Keratinocyte (primary cell): Measurements from ENCODE around the gene TMEM184A. TPM values are rescaled to one million over a fixed set of nuclear protein-coding genes. Genes with fewer than 3 reads are reported as not detected.

Source experiments
- DNase-seq: peaks from one replicate; pipeline ENCODE4 v3.0.0-alpha.2; 2011; ENCODE audit warnings: low read depth, missing footprints, low spot score
- FAIRE-seq: peaks from 2 replicates; lab custom pipeline; 2011; peaks lifted over from hg19 to GRCh38; lab: Jason Lieb, UNC
- H2AFZ ChIP-seq: 2 replicates; pipeline ENCODE4 v1.6.0; 2012; ENCODE audit warnings: low read length, control low read depth, inconsistent platforms; ENCODE audit not compliant: control insufficient read depth
- H3K27ac ChIP-seq: 2 replicates; pipeline ENCODE4 v1.5.1; 2011; ENCODE audit warnings: low read length; ENCODE audit not compliant: control insufficient read depth, insufficient read depth
- H3K27me3 ChIP-seq: 3 replicates; pipeline ENCODE4 v1.6.0; 2011; ENCODE audit warnings: low read length; ENCODE audit not compliant: control insufficient read depth, insufficient read depth; ENCODE audit errors: extremely low read depth
- H3K36me3 ChIP-seq, 2 experiments: 2 replicates in 1 of 2; 3 replicates in 1 of 2; pipeline ENCODE4 v1.5.1; 2011; ENCODE audit warnings: low read length in 2 of 2, mild to moderate bottlenecking in 1 of 2; ENCODE audit not compliant: control insufficient read depth in 2 of 2, insufficient read depth in 2 of 2; ENCODE audit errors: extremely low read depth in 1 of 2
- H3K4me1 ChIP-seq: 3 replicates; pipeline ENCODE4 v1.5.1; 2011; ENCODE audit warnings: low read length; ENCODE audit not compliant: control insufficient read depth, insufficient read depth; ENCODE audit errors: extremely low read depth
- H3K4me2 ChIP-seq: 3 replicates; pipeline ENCODE4 v1.6.0; 2011; ENCODE audit warnings: low read depth, low read length; ENCODE audit not compliant: control insufficient read depth, insufficient read depth; ENCODE audit errors: extremely low read depth
- H3K4me3 ChIP-seq, 3 experiments: fragments of 200-600 bp in 1 of 3; sonication (generic) in 1 of 3; 2 replicates in 2 of 3; 3 replicates in 1 of 3; pipeline ENCODE4 v1.5.1; 2011 to 2016; ENCODE audit warnings: low read length in 3 of 3, mild to moderate bottlenecking in 3 of 3, control low read depth in 2 of 3, inconsistent platforms in 1 of 3, low read depth in 1 of 3, mixed read lengths in 1 of 3, mixed run types in 1 of 3, moderate library complexity in 1 of 3; ENCODE audit not compliant: control insufficient read depth in 2 of 3, insufficient read depth in 2 of 3; ENCODE audit errors: extremely low read depth in 1 of 3
- H3K79me2 ChIP-seq: 2 replicates; pipeline ENCODE4 v1.6.0; 2012; ENCODE audit warnings: low read length; ENCODE audit not compliant: control insufficient read depth, insufficient read depth
- H3K9ac ChIP-seq: 3 replicates; pipeline ENCODE4 v1.6.0; 2011; ENCODE audit warnings: low read length; ENCODE audit not compliant: control insufficient read depth, insufficient read depth; ENCODE audit errors: extremely low read depth
- H3K9me1 ChIP-seq: 3 replicates; pipeline ENCODE4 v1.6.0; 2011; ENCODE audit warnings: low read length; ENCODE audit not compliant: control insufficient read depth, insufficient read depth; ENCODE audit errors: extremely low read depth
- H3K9me3 ChIP-seq: 2 replicates; pipeline ENCODE4 v1.5.1; 2012; ENCODE audit warnings: low read depth, low read length; ENCODE audit not compliant: control insufficient read depth
- H4K20me1 ChIP-seq: 3 replicates; pipeline ENCODE4 v1.6.0; 2011; ENCODE audit warnings: low read length; ENCODE audit not compliant: control insufficient read depth, insufficient read depth; ENCODE audit errors: extremely low read depth
- EZH2 ChIP-seq: IDR thresholded peaks from one replicate; pipeline ENCODE4 v1.6.1; 2012; ENCODE audit warnings: inconsistent platforms, mild to moderate bottlenecking, low read length, moderate library complexity
- dilution Hi-C: fragments of 300-500 bp; cut with MboI; formaldehyde crosslinking; loops from one replicate; pipeline ENCODE4 v1.7.0; 2020; ENCODE audit warnings: low sequenced_read_pairs; ENCODE audit not compliant: extremely low pct_ligation_motif_present
- polyA plus RNA-seq, 5 experiments: library from polyadenylated mRNA; depleted of rRNA in 3 of 5; stranded (reverse) in 3 of 5; stranded (forward) in 1 of 5; unstranded in 1 of 5; fragments of >200 nt; gene quantifications; 1 replicate in 1 of 5; 2 replicates in 3 of 5; 3 replicates in 1 of 5; pipeline versions ENCODE4 v1.2.1 to v1.2.3, GENCODE V29; 2011 to 2012; ENCODE audit warnings: missing spikeins in 2 of 5, low read depth in 1 of 5, low replicate concordance in 1 of 5
- TF ChIP-seq, protein P1 (sequence below), 3 experiments: IDR thresholded peaks in 1 of 3; conservative IDR thresholded peaks in 1 of 3; optimal IDR thresholded peaks in 1 of 3; 2 replicates in 2 of 3; 3 replicates in 1 of 3; pipeline versions ENCODE3 to v1.5.1; 2011; ENCODE audit warnings: low read length in 3 of 3, mild to moderate bottlenecking in 3 of 3, moderate library complexity in 2 of 3, control low read depth in 1 of 3, inconsistent platforms in 1 of 3; ENCODE audit not compliant: insufficient read depth in 2 of 3; ENCODE audit errors: extremely low read depth in 1 of 3

The TMEM184A gene
- polyA plus RNA-seq, 1 donor (not counting 4 experiments of a cell fraction or from before 2014, with no cell fraction given): 2.9 TPM

DNA sequence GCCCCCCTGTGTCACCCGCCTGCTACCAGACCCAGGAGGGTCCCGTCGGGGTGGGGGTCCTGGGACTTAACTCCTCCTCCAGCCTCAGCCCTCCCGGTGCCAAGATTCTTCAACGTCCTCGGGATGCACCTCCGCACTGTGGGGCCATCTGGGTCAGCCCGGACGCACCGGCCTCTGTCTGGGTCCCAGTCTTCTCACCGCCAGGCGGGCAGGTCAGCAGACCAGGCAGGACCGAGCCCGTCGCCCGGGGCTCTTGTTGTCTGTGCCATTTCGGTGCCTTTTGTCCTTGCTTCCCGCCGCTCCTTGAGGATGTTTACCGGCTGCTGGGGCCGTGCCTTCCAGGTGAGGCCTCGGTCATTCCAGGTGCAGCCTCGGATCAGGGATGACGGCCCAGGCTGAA lies 46.0 kb upstream of the TMEM184A start:
- no peaks in the 10 kb centered on the region for H3K79me2 ChIP-seq
- no peak for FAIRE-seq
- no peaks in the 10 kb centered on the region for H3K9me3 ChIP-seq
- H3K27me3 ChIP-seq: peaks cover 13% of the 10 kb centered on the region
- no peaks in the 10 kb centered on the region for H3K9me1 ChIP-seq
- H3K4me2 ChIP-seq: no peak overlapping the region
- no peak overlapping the region for H3K27ac ChIP-seq
- no peaks in the 10 kb centered on the region for H3K36me3 ChIP-seq
- H3K9ac ChIP-seq: no peak overlapping the region
- no peak overlapping the region for H2AFZ ChIP-seq
- dilution Hi-C loops: no loop called here
- DNase-seq: no peak
- H3K4me1 ChIP-seq: no peaks in the 10 kb centered on the region
- no peaks in the 10 kb centered on the region for H4K20me1 ChIP-seq
- H3K4me3 ChIP-seq: no peak overlapping the region
- no peak for TF ChIP-seq EZH2
- TF ChIP-seq, protein P1, sequence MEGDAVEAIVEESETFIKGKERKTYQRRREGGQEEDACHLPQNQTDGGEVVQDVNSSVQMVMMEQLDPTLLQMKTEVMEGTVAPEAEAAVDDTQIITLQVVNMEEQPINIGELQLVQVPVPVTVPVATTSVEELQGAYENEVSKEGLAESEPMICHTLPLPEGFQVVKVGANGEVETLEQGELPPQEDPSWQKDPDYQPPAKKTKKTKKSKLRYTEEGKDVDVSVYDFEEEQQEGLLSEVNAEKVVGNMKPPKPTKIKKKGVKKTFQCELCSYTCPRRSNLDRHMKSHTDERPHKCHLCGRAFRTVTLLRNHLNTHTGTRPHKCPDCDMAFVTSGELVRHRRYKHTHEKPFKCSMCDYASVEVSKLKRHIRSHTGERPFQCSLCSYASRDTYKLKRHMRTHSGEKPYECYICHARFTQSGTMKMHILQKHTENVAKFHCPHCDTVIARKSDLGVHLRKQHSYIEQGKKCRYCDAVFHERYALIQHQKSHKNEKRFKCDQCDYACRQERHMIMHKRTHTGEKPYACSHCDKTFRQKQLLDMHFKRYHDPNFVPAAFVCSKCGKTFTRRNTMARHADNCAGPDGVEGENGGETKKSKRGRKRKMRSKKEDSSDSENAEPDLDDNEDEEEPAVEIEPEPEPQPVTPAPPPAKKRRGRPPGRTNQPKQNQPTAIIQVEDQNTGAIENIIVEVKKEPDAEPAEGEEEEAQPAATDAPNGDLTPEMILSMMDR (optimal IDR thresholded peaks at IDR 0.05 in 1 of 3, IDR thresholded peaks at IDR 0.05 in 1 of 3, conservative IDR thresholded peaks at IDR 0.05 in 1 of 3; ENCODE audit: extremely low read depth in 1 of 3, insufficient read depth in 2 of 3, low read length in 3 of 3): no peak

DNA sequence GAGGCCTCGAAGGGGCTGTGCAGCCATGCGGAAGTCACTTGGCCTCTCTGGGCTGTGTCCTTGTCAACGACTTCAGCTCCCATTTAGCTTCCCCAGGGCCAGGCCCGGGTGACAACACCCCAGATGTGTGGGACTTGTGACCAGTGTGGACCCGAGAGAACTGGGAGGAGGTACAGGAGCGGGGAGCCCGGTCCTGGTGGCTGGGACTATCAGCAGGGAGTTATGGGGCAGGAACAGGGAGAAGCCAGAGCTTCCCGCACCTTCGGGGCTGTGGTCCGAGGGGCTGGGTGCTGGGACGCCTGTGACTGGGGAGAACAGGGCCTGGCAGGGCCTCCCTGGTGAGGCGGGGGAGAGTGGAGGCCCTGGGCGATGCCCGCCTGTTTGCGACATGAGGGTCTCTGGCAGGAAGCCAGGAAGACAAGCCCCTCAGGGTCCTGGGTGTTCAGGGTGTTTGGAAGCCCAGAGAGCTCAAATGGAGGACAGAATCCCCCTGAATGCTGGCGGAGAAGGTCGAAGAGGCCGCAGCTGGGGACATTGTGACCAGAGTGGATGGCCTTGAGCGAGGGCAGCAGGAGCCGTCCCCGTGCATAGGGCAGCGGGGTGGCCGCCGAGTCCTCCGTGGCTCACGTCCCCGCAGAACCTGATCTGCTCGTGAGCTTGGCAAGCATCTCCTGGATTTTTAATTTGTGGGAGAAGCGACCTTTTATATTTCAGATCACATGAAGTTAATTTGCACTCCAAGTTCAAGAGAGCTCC lies 43.8 kb upstream of the TMEM184A start:
- H3K36me3 ChIP-seq: no peaks in the 10 kb centered on the region
- H3K27ac ChIP-seq: no peak overlapping the region
- no peak overlapping the region for H3K4me3 ChIP-seq
- dilution Hi-C loops: no loop called here
- no peaks in the 10 kb centered on the region for H3K9me1 ChIP-seq
- FAIRE-seq: no peak
- no peaks in the 10 kb centered on the region for H3K79me2 ChIP-seq
- DNase-seq: no peak
- no peaks in the 10 kb centered on the region for H3K9me3 ChIP-seq
- peaks cover 2% of the 10 kb centered on the region for H4K20me1 ChIP-seq
- H3K27me3 ChIP-seq: peaks cover 13% of the 10 kb centered on the region
- H3K4me1 ChIP-seq: no peaks in the 10 kb centered on the region
- no peak overlapping the region for H3K4me2 ChIP-seq
- H2AFZ ChIP-seq: no peak overlapping the region
- H3K9ac ChIP-seq: no peak overlapping the region
- TF ChIP-seq, protein P1 (optimal IDR thresholded peaks at IDR 0.05 in 1 of 3, IDR thresholded peaks at IDR 0.05 in 1 of 3, conservative IDR thresholded peaks at IDR 0.05 in 1 of 3; ENCODE audit: extremely low read depth in 1 of 3, insufficient read depth in 2 of 3, low read length in 3 of 3): no peak
- no peak for TF ChIP-seq EZH2
